ENCODE data around the gene ACSL5. TPM values are rescaled to one million over a fixed set of nuclear protein-coding genes. Genes with fewer than 3 reads are reported as not detected.

The ACSL5 gene
- total and polyA plus RNA-seq, 2 of the 8 experiments (the other 6 are each of a cell fraction or from before 2014, with no cell fraction given): not detected

GRCh38 chr10:112389271-112389822 lies 15.4 kb downstream of the ACSL5 start (continued):
- TF ChIP-seq HDAC2 (IDR thresholded peaks at IDR 0.05; ENCODE audit: borderline replicate concordance in 1 of 2, low read depth in 2 of 2, low read length in 2 of 2): no peak
- TF ChIP-seq CEBPB (IDR thresholded peaks at IDR 0.05; ENCODE audit: low read depth, low read length): no peak
